Smooth muscle cell (in vitro differentiated cells): ENCODE results near the gene PLEKHG5. TPM values are rescaled to one million over a fixed set of nuclear protein-coding genes. Genes with fewer than 3 reads are reported as not detected.
"Not testable (repeated sequence)": the region's sequence is repeated elsewhere in the genome, so short reads cannot be mapped to it uniquely, and the experiment has no call there.

ENCODE experiments used
- DNase-seq: peaks from one replicate; lab custom pipeline; 2025; ENCODE audit not compliant: unreplicated experiment; lab: John Stamatoyannopoulos, UW
- H2AFZ ChIP-seq: fragments of 200-600 bp; sonication (generic); 2 replicates; pipeline ENCODE4 v1.6.0; 2016; ENCODE audit warnings: antibody characterized with exemption, low read depth, mild to moderate bottlenecking
- H3F3A ChIP-seq: fragments of 200-600 bp; sonication (generic); 2 replicates; pipeline ENCODE4 v1.6.0; 2017; ENCODE audit warnings: antibody characterized with exemption, low read depth
- H3K27ac ChIP-seq: fragments of 200-600 bp; sonication (generic); 2 replicates; pipeline ENCODE4 v1.5.1; 2016; ENCODE audit warnings: low read depth, mild to moderate bottlenecking
- H3K27me3 ChIP-seq: fragments of 200-600 bp; sonication (generic); 2 replicates; pipeline ENCODE4 v1.6.1; 2016; ENCODE audit warnings: low read depth, mild to moderate bottlenecking
- H3K36me3 ChIP-seq: fragments of 200-600 bp; sonication (generic); 2 replicates; pipeline ENCODE4 v1.5.1; 2016; ENCODE audit warnings: low read depth
- H3K4me1 ChIP-seq: fragments of 200-600 bp; sonication (generic); 2 replicates; pipeline ENCODE4 v1.5.1; 2016; ENCODE audit warnings: low read depth
- H3K4me2 ChIP-seq: fragments of 200-600 bp; sonication (generic); 2 replicates; pipeline ENCODE4 v1.6.0; 2016; ENCODE audit warnings: mild to moderate bottlenecking
- H3K4me3 ChIP-seq: fragments of 200-600 bp; sonication (generic); 2 replicates; pipeline ENCODE4 v1.5.1; 2016; ENCODE audit warnings: mild to moderate bottlenecking
- H3K79me2 ChIP-seq: fragments of 200-600 bp; sonication (generic); 2 replicates; pipeline ENCODE4 v1.6.0; 2016; ENCODE audit warnings: low read depth, mild to moderate bottlenecking
- H3K9ac ChIP-seq: fragments of 200-600 bp; sonication (generic); 2 replicates; pipeline ENCODE4 v1.6.0; 2016; ENCODE audit warnings: low read depth
- H3K9me3 ChIP-seq: fragments of 200-600 bp; sonication (generic); replicated peaks from 2 replicates; pipeline ENCODE4 v1.5.1; 2016; ENCODE audit warnings: low read depth
- H4K20me1 ChIP-seq: fragments of 200-600 bp; sonication (generic); 2 replicates; pipeline ENCODE4 v1.6.0; 2016; ENCODE audit warnings: low read depth
- WGBS: methylation state at CpG from one replicate; pipeline ENCODE4 v1.1.7; 2016; ENCODE audit warnings: low lambda C conversion rate; 5-methylcytosine and 5-hydroxymethylcytosine counted together
- polyA plus RNA-seq: library from polyadenylated mRNA; unstranded; fragments of >200 nt; fragmentation: Nextera tagmentation; extraction: Ambion mirVana; gene quantifications from 2 replicates; pipeline ENCODE4 v1.2.1, GENCODE V29; 2016
- total RNA-seq: library from RNA; depleted of rRNA; stranded (reverse); fragments of >200 nt; gene quantifications from 2 replicates; pipeline ENCODE4 v1.2.3, GENCODE V29; 2014
- TF ChIP-seq, protein P1 (sequence below): fragments of 200-600 bp; sonication (generic); IDR thresholded peaks from 2 replicates; pipeline ENCODE4 v1.5.1; 2017; ENCODE audit warnings: borderline replicate concordance, mild to moderate bottlenecking, antibody characterized with exemption; ENCODE audit not compliant: insufficient read depth, poor library complexity, severe bottlenecking

The PLEKHG5 gene
- total and polyA plus RNA-seq, 2 experiments from 2014 or later = 10.6 to 14.5 TPM

DNA sequence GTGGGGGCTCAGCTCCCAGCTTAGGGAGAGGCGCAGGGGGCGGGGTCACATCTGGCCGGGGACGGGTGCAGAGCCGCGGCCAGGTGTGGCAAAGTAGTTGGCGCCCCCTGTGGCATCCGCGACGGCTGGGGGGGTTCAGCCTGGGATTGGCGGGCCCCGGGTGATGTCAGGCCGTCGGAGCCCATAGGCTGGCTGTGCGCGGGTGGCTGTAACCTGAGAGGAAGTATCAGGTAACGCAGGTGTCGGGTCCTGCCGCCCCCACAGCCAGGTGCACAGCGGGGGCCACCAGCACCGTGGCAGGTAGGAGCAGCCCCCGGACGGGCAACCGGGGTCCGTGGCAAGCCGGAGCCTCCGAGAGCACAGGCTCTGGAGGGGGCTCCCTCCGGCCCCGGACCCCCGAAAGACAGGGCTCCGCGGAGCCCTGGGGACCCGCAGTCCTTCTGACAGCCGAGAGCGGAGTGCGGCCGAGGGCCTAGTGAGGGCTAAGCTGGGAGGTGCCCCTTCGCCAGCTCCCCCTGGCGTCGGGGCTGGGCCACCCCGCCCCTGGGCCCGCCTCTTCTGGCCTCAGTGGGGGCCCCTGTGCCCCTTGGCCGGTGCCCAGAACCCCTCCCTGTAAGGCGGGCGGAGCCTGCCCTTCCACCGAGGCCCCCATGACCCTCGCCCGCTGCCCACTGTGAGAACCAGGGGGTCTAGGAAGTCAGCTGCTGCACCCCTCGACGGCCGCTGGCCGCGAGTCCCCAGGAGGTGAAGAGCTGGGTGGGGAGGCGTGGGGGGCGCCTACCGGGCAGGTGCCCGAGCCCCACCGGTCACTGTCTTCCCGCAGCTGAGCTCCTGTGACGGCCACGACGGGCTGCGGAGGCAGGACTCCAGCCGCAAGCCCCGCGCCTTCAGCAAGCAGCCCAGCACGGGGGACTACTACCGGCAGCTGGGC lies 43.4 kb downstream of the PLEKHG5 start:
- Histone ChIP-seq H3F3A (no peaks in the 10 kb centered on the region), H3K36me3 (no peaks in the 10 kb centered on the region), H3K4me3 (peak overlapping the region; percentile 34), H3K27ac (no peak overlapping the region), H3K9ac (no peak overlapping the region), H3K79me2 (no peaks in the 10 kb centered on the region), H4K20me1 (no peaks in the 10 kb centered on the region), H3K4me2 (peak overlapping the region; percentile 77), H3K27me3 (peaks cover 49% of the 10 kb centered on the region), H3K4me1 (peaks cover 4% of the 10 kb centered on the region), H2AFZ (no peak overlapping the region), H3K9me3 (no peaks in the 10 kb centered on the region)
- 3% methylated on average over 56 of the region's 68 CpGs for WGBS
- TF ChIP-seq, protein P1, sequence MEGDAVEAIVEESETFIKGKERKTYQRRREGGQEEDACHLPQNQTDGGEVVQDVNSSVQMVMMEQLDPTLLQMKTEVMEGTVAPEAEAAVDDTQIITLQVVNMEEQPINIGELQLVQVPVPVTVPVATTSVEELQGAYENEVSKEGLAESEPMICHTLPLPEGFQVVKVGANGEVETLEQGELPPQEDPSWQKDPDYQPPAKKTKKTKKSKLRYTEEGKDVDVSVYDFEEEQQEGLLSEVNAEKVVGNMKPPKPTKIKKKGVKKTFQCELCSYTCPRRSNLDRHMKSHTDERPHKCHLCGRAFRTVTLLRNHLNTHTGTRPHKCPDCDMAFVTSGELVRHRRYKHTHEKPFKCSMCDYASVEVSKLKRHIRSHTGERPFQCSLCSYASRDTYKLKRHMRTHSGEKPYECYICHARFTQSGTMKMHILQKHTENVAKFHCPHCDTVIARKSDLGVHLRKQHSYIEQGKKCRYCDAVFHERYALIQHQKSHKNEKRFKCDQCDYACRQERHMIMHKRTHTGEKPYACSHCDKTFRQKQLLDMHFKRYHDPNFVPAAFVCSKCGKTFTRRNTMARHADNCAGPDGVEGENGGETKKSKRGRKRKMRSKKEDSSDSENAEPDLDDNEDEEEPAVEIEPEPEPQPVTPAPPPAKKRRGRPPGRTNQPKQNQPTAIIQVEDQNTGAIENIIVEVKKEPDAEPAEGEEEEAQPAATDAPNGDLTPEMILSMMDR = no peak
- DNase-seq = no peak

GRCh38 chr1:6447016-6447817 lies 44.2 kb downstream of the PLEKHG5 start:
- peaks cover 49% of the 10 kb centered on the region for H3K27me3 ChIP-seq
- WGBS = 6% methylated on average over 16 of the region's 67 CpGs
- no peaks in the 10 kb centered on the region for H3K36me3 ChIP-seq
- no peaks in the 10 kb centered on the region for H3K9me3 ChIP-seq
- TF ChIP-seq, protein P1 = no peak
- H3K27ac ChIP-seq = no peak overlapping the region
- peak overlapping the region; percentile 34 for H3K4me3 ChIP-seq
- H3K4me2 ChIP-seq = peak overlapping the region; percentile 77
- H3K9ac ChIP-seq = no peak overlapping the region
- no peaks in the 10 kb centered on the region for H3F3A ChIP-seq
- no peaks in the 10 kb centered on the region for H4K20me1 ChIP-seq
- H2AFZ ChIP-seq = no peak overlapping the region
- no peaks in the 10 kb centered on the region for H3K79me2 ChIP-seq
- peaks cover 4% of the 10 kb centered on the region for H3K4me1 ChIP-seq
- DNase-seq = no peak

- DNase-seq = no peak
- Histone ChIP-seq H3K9ac (no peak overlapping the region), H4K20me1 (no peaks in the 10 kb centered on the region), H3K27me3 (peaks cover 54% of the 10 kb centered on the region), H3F3A (no peaks in the 10 kb centered on the region), H3K36me3 (no peaks in the 10 kb centered on the region), H3K9me3 (no peaks in the 10 kb centered on the region), H3K4me3 (no peak overlapping the region), H3K4me2 (no peak overlapping the region), H3K4me1 (peaks cover 4% of the 10 kb centered on the region), H3K27ac (no peak overlapping the region), H3K79me2 (no peaks in the 10 kb centered on the region), H2AFZ (no peak overlapping the region)
- 59% methylated on average over 4 of the region's 4 CpGs for WGBS
- TF ChIP-seq, protein P1 = no peak
These were observed 44.8 kb downstream of the PLEKHG5 start for GRCh38 chr1:6446665-6447015.

- H3K36me3 ChIP-seq, H4K20me1 ChIP-seq, H3K27ac ChIP-seq, H3K4me2 ChIP-seq, H3K79me2 ChIP-seq, H3K4me3 ChIP-seq, H3K9me3 ChIP-seq, H3F3A ChIP-seq, H2AFZ ChIP-seq, H3K9ac ChIP-seq, H3K4me1 ChIP-seq, DNase-seq: not testable (repeated sequence)
- H3K27me3 ChIP-seq = peaks cover 59% of the 10 kb centered on the region
- WGBS = 89% methylated on average over 4 of the region's 4 CpGs
These were observed 45.5 kb downstream of the PLEKHG5 start for GRCh38 chr1:6445929-6446328.
